GM23338 (cell line): ENCODE measurements around the gene ZDHHC9.
"Not testable (repeated sequence)": the region's sequence is repeated elsewhere in the genome, so short reads cannot be mapped to it uniquely, and the experiment has no call there.

ENCODE experiments used
- CTCF ChIP-seq, 2 experiments: fragments of 200-600 bp in 1 of 2; sonication (generic) in 1 of 2; conservative IDR thresholded peaks; 2 replicates each; pipeline versions ENCODE4 v1.5.1 to v1.6.1; 2016 to 2017; ENCODE audit warnings: antibody characterized with exemption in 2 of 2, low read depth in 2 of 2, mild to moderate bottlenecking in 2 of 2, moderate library complexity in 1 of 2
- EZH2 ChIP-seq: fragments of 200-600 bp; sonication (generic); IDR thresholded peaks from one replicate; pipeline ENCODE4 v1.8.0; 2017; ENCODE audit warnings: antibody characterized with exemption, mild to moderate bottlenecking, low read depth; ENCODE audit not compliant: unreplicated experiment
- POLR2AphosphoS5 ChIP-seq: IDR thresholded peaks from 2 replicates; pipeline ENCODE4 v1.6.1; 2016; ENCODE audit warnings: antibody characterized with exemption, low read depth

- TF ChIP-seq CTCF (conservative IDR thresholded peaks at IDR 0.05; ENCODE audit: low read depth in 2 of 2); POLR2AphosphoS5; EZH2: not testable (repeated sequence)
These were observed 15.4 kb upstream of the ZDHHC9 start for GRCh38 chrX:129859134-129859533.
